Suprapubic skin (tissue), 3 donors: ENCODE data around the gene ZACN.

Source experiments
- EP300 ChIP-seq: sonication (generic); formaldehyde crosslinking; IDR thresholded peaks from one replicate; pipeline ENCODE4 v1.6.1; 2017; ENCODE audit warnings: antibody characterized with exemption
- POLR2A ChIP-seq, 2 donors: fragments of 450-650 bp; IDR thresholded peaks; one replicate each; pipeline ENCODE4 v1.6.1; 2017; ENCODE audit warnings: antibody characterized with exemption in 2 of 2, mild to moderate bottlenecking in 2 of 2, moderate library complexity in 2 of 2
- TF ChIP-seq, protein P1 (sequence below), 2 donors: fragments of 200-600 bp in 1 of 2; fragments of 450-650 bp in 1 of 2; sonication (generic) in 1 of 2; IDR thresholded peaks; one replicate each; pipeline ENCODE4 v1.5.1; 2016 to 2019; ENCODE audit warnings: antibody characterized with exemption in 2 of 2, mild to moderate bottlenecking in 1 of 2, moderate library complexity in 1 of 2

DNA sequence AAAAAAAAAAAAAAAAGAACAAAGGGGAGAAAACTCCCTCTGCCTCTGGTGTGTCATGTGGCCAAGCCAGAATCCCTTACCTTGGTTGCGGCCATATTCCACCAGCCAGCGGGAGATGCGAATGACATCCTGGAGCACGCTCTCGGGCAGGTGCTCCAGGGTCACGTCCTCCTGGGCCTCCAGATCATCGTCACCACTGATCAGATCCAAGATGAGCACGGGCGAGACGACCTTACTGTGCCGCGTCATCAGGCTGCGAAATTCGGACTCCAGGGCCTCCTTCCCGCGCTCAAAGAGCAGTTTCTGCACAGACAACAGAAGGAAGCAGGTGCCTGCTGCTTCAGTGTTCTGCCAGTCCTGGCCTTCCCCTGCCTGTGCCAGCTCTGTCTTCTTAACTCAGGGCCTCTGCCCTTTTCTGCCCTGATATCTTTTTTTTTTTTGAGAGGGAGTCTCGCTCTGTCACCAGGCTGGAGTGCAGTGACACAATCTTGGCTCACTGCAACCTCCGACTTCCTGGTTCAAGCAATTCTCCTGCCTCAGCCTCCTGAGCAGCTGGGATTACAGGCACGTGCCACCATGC lies 18.8 kb downstream of the ZACN start:
- TF ChIP-seq, protein P1, sequence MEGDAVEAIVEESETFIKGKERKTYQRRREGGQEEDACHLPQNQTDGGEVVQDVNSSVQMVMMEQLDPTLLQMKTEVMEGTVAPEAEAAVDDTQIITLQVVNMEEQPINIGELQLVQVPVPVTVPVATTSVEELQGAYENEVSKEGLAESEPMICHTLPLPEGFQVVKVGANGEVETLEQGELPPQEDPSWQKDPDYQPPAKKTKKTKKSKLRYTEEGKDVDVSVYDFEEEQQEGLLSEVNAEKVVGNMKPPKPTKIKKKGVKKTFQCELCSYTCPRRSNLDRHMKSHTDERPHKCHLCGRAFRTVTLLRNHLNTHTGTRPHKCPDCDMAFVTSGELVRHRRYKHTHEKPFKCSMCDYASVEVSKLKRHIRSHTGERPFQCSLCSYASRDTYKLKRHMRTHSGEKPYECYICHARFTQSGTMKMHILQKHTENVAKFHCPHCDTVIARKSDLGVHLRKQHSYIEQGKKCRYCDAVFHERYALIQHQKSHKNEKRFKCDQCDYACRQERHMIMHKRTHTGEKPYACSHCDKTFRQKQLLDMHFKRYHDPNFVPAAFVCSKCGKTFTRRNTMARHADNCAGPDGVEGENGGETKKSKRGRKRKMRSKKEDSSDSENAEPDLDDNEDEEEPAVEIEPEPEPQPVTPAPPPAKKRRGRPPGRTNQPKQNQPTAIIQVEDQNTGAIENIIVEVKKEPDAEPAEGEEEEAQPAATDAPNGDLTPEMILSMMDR (IDR thresholded peaks at IDR 0.05) = no peak
- TF ChIP-seq EP300 = no peak
- TF ChIP-seq POLR2A (IDR thresholded peaks at IDR 0.05) = no peak
